Measurements from ENCODE around the gene PPP2R2B.

Gene PPP2R2B

GRCh38 chr5:146643776-146644175, 234.8 kb downstream of the PPP2R2B start:
- H3K4me3 ChIP-seq (ENCODE audit: low read length) = no peak overlapping the region
- DNase-seq (ENCODE audit: low read depth) = no peak
- TF ChIP-seq, protein P1, sequence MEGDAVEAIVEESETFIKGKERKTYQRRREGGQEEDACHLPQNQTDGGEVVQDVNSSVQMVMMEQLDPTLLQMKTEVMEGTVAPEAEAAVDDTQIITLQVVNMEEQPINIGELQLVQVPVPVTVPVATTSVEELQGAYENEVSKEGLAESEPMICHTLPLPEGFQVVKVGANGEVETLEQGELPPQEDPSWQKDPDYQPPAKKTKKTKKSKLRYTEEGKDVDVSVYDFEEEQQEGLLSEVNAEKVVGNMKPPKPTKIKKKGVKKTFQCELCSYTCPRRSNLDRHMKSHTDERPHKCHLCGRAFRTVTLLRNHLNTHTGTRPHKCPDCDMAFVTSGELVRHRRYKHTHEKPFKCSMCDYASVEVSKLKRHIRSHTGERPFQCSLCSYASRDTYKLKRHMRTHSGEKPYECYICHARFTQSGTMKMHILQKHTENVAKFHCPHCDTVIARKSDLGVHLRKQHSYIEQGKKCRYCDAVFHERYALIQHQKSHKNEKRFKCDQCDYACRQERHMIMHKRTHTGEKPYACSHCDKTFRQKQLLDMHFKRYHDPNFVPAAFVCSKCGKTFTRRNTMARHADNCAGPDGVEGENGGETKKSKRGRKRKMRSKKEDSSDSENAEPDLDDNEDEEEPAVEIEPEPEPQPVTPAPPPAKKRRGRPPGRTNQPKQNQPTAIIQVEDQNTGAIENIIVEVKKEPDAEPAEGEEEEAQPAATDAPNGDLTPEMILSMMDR (conservative IDR thresholded peaks at IDR 0.05; ENCODE audit: low read length) = no peak

DNA sequence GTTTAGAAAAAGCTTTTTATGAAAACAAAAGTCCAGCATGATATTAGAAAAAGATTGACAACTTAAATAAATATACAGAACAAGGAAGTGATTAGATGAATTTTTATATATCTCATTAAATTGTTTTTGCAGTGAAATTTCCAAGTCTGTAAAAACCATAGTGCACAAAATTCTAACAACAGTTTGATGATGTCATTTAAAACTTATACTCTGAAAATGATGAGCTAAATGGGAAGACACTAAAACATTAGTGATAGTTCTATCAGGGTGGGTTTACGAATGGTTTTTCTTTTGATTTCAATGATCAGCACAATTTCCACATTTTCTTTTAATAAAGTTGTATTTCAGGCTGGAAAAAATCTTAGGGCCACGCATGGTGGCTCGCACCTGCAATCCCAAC, 236.1 kb downstream of the PPP2R2B start:
- no peak for DNase-seq (ENCODE audit: low read depth)
- TF ChIP-seq, protein P1 (conservative IDR thresholded peaks at IDR 0.05; ENCODE audit: low read length) = no peak
- no peak overlapping the region for H3K4me3 ChIP-seq (ENCODE audit: low read length)

GRCh38 chr5:146641941-146642340, 236.6 kb downstream of the PPP2R2B start:
- no peak overlapping the region for H3K4me3 ChIP-seq (ENCODE audit: low read length)
- TF ChIP-seq, protein P1 (conservative IDR thresholded peaks at IDR 0.05; ENCODE audit: low read length) = no peak
- no peak for DNase-seq (ENCODE audit: low read depth)

GRCh38 chr5:146640285-146640896, 238.2 kb downstream of the PPP2R2B start:
- no peak for DNase-seq (ENCODE audit: low read depth)
- TF ChIP-seq, protein P1 (conservative IDR thresholded peaks at IDR 0.05; ENCODE audit: low read length) = no peak
- H3K4me3 ChIP-seq (ENCODE audit: low read length) = no peak overlapping the region

DNA sequence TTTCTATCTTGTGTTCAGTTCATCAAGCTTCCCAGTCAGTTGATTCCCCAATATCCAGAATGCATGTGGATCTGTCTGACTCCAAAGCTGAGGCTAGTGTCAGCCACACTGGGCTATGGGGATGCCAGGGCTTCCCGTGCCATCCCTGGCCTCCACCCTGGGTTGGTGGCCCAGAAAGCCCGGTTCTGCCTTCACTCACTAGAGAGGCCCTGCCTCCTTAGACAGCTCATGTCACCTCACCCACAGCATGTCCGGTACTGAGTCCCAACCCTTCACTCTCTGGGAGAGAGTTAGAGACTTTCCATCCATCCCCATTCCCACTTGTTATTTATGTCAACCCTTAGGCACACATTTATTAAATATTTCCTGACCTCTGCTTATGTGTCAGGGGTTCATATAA, 243.1 kb downstream of the PPP2R2B start:
- DNase-seq (ENCODE audit: low read depth) = no peak
- no peak overlapping the region for H3K4me3 ChIP-seq (ENCODE audit: low read length)
- TF ChIP-seq, protein P1 (conservative IDR thresholded peaks at IDR 0.05; ENCODE audit: low read length) = no peak

DNA sequence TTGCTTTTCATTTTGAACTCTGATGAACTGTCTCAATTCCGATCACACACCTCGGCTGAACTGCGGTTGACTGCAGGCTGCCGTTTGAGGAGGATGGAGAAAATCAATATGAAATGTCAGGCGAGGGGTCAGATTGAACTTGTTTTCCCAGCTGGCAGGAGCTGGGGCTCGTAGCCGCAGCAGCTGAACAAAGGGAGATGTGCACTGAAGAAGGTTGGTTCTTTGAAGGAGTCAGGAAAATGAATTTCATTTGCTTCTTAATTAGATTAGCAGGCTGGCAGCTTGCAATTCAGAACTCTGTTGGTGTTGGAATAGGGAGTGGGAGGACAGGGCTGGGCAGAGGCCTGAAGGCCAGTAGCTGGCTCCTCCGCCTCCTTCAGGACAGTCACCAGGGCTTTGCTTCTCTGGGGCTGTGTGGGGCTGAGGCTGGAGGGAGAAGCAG, 245.2 kb downstream of the PPP2R2B start:
- TF ChIP-seq, protein P1 (conservative IDR thresholded peaks at IDR 0.05; ENCODE audit: low read length) = no peak
- no peak for DNase-seq (ENCODE audit: low read depth)
- H3K4me3 ChIP-seq (ENCODE audit: low read length) = no peak overlapping the region

DNA sequence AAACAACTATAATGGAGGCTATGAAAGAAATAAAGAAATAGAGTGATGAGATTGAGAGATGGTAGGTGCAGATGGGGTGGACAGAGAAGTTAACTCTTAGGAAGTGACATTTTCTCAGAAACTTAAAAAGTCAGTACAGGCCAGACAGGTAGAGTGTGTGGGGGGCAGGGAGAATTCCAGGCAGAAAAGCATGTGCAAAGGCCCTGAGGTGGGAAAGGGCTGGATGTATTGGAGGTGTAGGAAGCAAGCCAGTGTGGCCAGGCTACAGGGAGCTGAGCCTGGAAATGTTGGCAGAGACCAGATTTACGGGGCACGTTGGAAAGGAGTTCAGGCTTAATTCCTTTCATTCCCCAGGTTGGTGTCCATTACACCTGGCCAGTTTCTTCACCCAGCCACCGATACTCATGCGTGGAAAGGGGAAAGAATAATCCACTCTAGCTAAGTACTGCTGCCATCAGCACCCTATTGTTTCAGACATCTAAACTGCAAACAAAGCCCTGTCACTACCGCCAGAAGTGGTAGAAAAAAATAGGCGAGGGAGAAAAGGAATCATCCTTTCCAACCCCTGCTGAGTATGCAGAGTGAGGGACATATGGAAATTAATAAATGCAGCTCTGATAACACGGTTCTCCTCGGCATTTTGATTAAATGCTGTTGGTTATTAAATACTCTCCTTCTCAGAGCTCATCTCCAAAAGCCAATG, 245.8 kb downstream of the PPP2R2B start:
- H3K4me3 ChIP-seq (ENCODE audit: low read length) = no peak overlapping the region
- no peak for DNase-seq (ENCODE audit: low read depth)
- TF ChIP-seq, protein P1 (conservative IDR thresholded peaks at IDR 0.05; ENCODE audit: low read length) = no peak

Data from AG10803 (cell line).